Right lobe of liver (tissue), 6 donors: ENCODE measurements around the gene HORMAD2. TPM values are rescaled to one million over a fixed set of nuclear protein-coding genes. Genes with fewer than 3 reads are reported as not detected.
"Not testable (repeated sequence)": the region's sequence is repeated elsewhere in the genome, so short reads cannot be mapped to it uniquely, and the experiment has no call there.

Source experiments
- ATAC-seq, 4 donors: fragments of 200-7000 bp; cut with Tn5 transposase; one replicate each; pipeline ENCODE4 v1.9.1; 2020; ENCODE audit warnings: mild to moderate bottlenecking in 4 of 4, moderate library complexity in 4 of 4
- DNase-seq, 3 donors: peaks; one replicate each; pipeline ENCODE4 v3.0.0-alpha.2; 2020
- H3K27ac ChIP-seq, 3 donors: fragments of 200-600 bp; one replicate each; pipeline ENCODE4 v1.8.0; 2022
- H3K27me3 ChIP-seq, 2 donors: fragments of 200-600 bp; one replicate each; pipeline ENCODE4 v1.8.0; 2022
- H3K36me3 ChIP-seq, 4 donors: fragments of 200-600 bp; sonication (generic) in 1 of 4; one replicate each; pipeline versions ENCODE4 v1.5.1 to v1.8.0; 2017 to 2022; ENCODE audit warnings: control low read depth in 1 of 4
- H3K4me1 ChIP-seq, 4 donors: fragments of 200-600 bp; sonication (generic) in 1 of 4; one replicate each; pipeline versions ENCODE4 v1.5.1 to v1.8.0; 2017 to 2022; ENCODE audit warnings: control low read depth in 1 of 4
- H3K4me3 ChIP-seq, 3 donors: fragments of 200-600 bp; one replicate each; pipeline ENCODE4 v1.8.0; 2022
- H3K9me3 ChIP-seq, 4 donors: fragments of 200-600 bp; sonication (generic) in 1 of 4; one replicate each; pipeline versions ENCODE4 v1.5.1 to v1.8.0; 2017 to 2022; ENCODE audit warnings: control low read depth in 1 of 4
- CTCF ChIP-seq, 4 donors: fragments of 200-600 bp in 3 of 4; fragments of 450-650 bp in 1 of 4; IDR thresholded peaks; one replicate each; pipeline versions ENCODE4 v1.5.1 to v1.8.0; 2016 to 2022; ENCODE audit warnings: antibody characterized with exemption in 4 of 4, mild to moderate bottlenecking in 2 of 4
- POLR2A ChIP-seq: fragments of 450-650 bp; IDR thresholded peaks from one replicate; pipeline ENCODE4 v1.6.1; 2017; ENCODE audit warnings: antibody characterized with exemption, mild to moderate bottlenecking
- WGBS: methylation state at CpG from one replicate; pipeline ENCODE4 v1.1.6; 2018; ENCODE audit warnings: low coverage, low lambda C conversion rate; ENCODE audit not compliant: insufficient coverage; ENCODE audit errors: missing lambda C conversion rate; 5-methylcytosine and 5-hydroxymethylcytosine counted together
- intact Hi-C, 2 donors: fragments of 100-400 bp; cut with DNase I; formaldehyde crosslinking; loops; one replicate each; pipeline versions ENCODE4 v1.11.2 to v1.14.1; 2022
- total RNA-seq, 6 experiments: library from RNA; depleted of rRNA in 2 of 6; stranded (reverse); fragments of >200 nt in 2 of 6; fragmentation: NEBNext Ultra II Directional in 3 of 6; extraction: Animal tissue kit (Norgen Biotek cat#: 25700) in 3 of 6; gene quantifications; one replicate each; pipeline versions ENCODE4 v1.1.0 to v1.2.4, GENCODE V29; 2016 to 2023
- donor health status: DM: no; HTN: yes; CAD: no.
- donor health status: DM: no; HTN: no; CAD: no.
- donor health status: DM: no; HTN: no; CAD: no.
- donor health status: DM: no; HTN: yes; CAD: no.
- donor health status: DM: no; HTN: yes; CAD: no.

Gene HORMAD2
- total RNA-seq, 6 experiments from 2014 or later, result 0.50 to 3.0 (median 1.6) TPM; not detected in 1

GRCh38 chr22:30056015-30056414, 24.2 kb upstream of the HORMAD2 start:
- WGBS, result 100% methylated on average over 1 of the region's 1 CpG
- TF ChIP-seq CTCF (IDR thresholded peaks at IDR 0.05) (no peak), POLR2A (no peak)
- no peak for DNase-seq
- Histone ChIP-seq H3K4me3 (no peak overlapping the region), H3K27ac (no peak overlapping the region), H3K9me3 (peaks cover 0 to 8% (median 0%) of the 10 kb centered on the region in 4 donors), H3K36me3 (no peaks in the 10 kb centered on the region), H3K4me1 (no peaks in the 10 kb centered on the region), H3K27me3 (no peaks in the 10 kb centered on the region)
- no peak for ATAC-seq
- intact Hi-C loops, result no loop called here

GRCh38 chr22:30057375-30057774, 22.9 kb upstream of the HORMAD2 start:
- TF ChIP-seq POLR2A, result no peak
- no peak for TF ChIP-seq CTCF (IDR thresholded peaks at IDR 0.05)
- ATAC-seq, result no peak
- Histone ChIP-seq H3K27me3 (no peaks in the 10 kb centered on the region), H3K36me3 (no peaks in the 10 kb centered on the region), H3K4me3 (no peak overlapping the region), H3K9me3 (peaks cover 0 to 8% (median 0%) of the 10 kb centered on the region in 4 donors), H3K4me1 (no peaks in the 10 kb centered on the region), H3K27ac (no peak overlapping the region)
- no peak for DNase-seq
- intact Hi-C loops, result no loop called here
- WGBS, result 100% methylated on average over 1 of the region's 1 CpG

- H3K27ac ChIP-seq, intact Hi-C loops, ATAC-seq, H3K4me3 ChIP-seq, DNase-seq, H3K27me3 ChIP-seq, H3K4me1 ChIP-seq, H3K36me3 ChIP-seq, H3K9me3 ChIP-seq: not testable (repeated sequence)
- WGBS, result 89% methylated on average over 3 of the region's 22 CpGs
These were observed 20.8 kb upstream of the HORMAD2 start for GRCh38 chr22:30059346-30060020.

GRCh38 chr22:30061094-30061493, 19.2 kb upstream of the HORMAD2 start:
- intact Hi-C loops, result not testable (repeated sequence)

GRCh38 chr22:30062259-30062658, 18.0 kb upstream of the HORMAD2 start:
- DNase-seq (no peak), ATAC-seq (no peak)
- intact Hi-C loops, result no loop called here
- WGBS, result 80% methylated on average over 3 of the region's 3 CpGs
- TF ChIP-seq POLR2A (no peak), CTCF (IDR thresholded peaks at IDR 0.05) (no peak)
- Histone ChIP-seq H3K4me1 (no peaks in the 10 kb centered on the region), H3K36me3 (no peaks in the 10 kb centered on the region), H3K4me3 (no peak overlapping the region), H3K27me3 (no peaks in the 10 kb centered on the region), H3K9me3 (peaks cover 0 to 8% (median 0%) of the 10 kb centered on the region in 4 donors), H3K27ac (no peak overlapping the region)

More at GRCh38 chr22:30061094-30061493, 19.2 kb upstream of the HORMAD2 start:
- not testable (repeated sequence) for H3K27ac ChIP-seq, H3K27me3 ChIP-seq, DNase-seq, H3K4me1 ChIP-seq, H3K4me3 ChIP-seq, ATAC-seq, H3K36me3 ChIP-seq
- WGBS, result 100% methylated on average over 3 of the region's 6 CpGs
- peaks cover 0 to 12% (median 0%) of the 10 kb centered on the region in 4 donors for H3K9me3 ChIP-seq
